Measurements from ENCODE around the gene PRRC2A. TPM values are rescaled to one million over a fixed set of nuclear protein-coding genes. Genes with fewer than 3 reads are reported as not detected.

Gene PRRC2A
- total RNA-seq, 1 experiment from 2014 or later = 90.3 TPM

Small RNAs within 50 kb of the gene (small RNA-seq; reads per million reads assigned to genes)
- gene MIR6832 (not detected), gene RF00019 (not detected), gene SNORA38 (4.7 reads per million, percentile 84 among the genes with 10 or more reads in this experiment), gene UQCRHP1 (not detected)

Other genes with a start within 250 kb of the PRRC2A start
- 9.9 and 12.0 TPM in 2 replicates for gene MICA, start 217.1 kb upstream of the PRRC2A start, total RNA-seq (2014; rRNA removed; shearing (Covaris generic))
- 6.1 and 7.0 TPM in 2 replicates for gene MICB, start 122.6 kb upstream of the PRRC2A start, total RNA-seq (2014; rRNA removed; shearing (Covaris generic))
- not detected in 2 replicates for gene MCCD1, start 91.8 kb upstream of the PRRC2A start, total RNA-seq (2014; rRNA removed; shearing (Covaris generic))
- gene DDX39B, start 78.7 kb upstream of the PRRC2A start, total RNA-seq (2014; rRNA removed; shearing (Covaris generic)) = 495 and 540 TPM in 2 replicates
- gene ATP6V1G2, start 74.1 kb upstream of the PRRC2A start, total RNA-seq (2014; rRNA removed; shearing (Covaris generic)) = 0.26 and 1.9 TPM in 2 replicates
- gene NFKBIL1, start 73.1 kb upstream of the PRRC2A start, total RNA-seq (2014; rRNA removed; shearing (Covaris generic)) = 32.6 and 37.2 TPM in 2 replicates
- gene LTA, start 48.4 kb upstream of the PRRC2A start, total RNA-seq (2014; rRNA removed; shearing (Covaris generic)) = not detected in 2 replicates
- 0.19 TPM in 1 of 2 replicates, not detected in the other for gene TNF, start 45.1 kb upstream of the PRRC2A start, total RNA-seq (2014; rRNA removed; shearing (Covaris generic))
- gene LTB, start 38.3 kb upstream of the PRRC2A start, total RNA-seq (2014; rRNA removed; shearing (Covaris generic)) = not detected in 2 replicates
- not detected in 2 replicates for gene LST1, start 34.4 kb upstream of the PRRC2A start, total RNA-seq (2014; rRNA removed; shearing (Covaris generic))
- gene NCR3, start 27.7 kb upstream of the PRRC2A start, total RNA-seq (2014; rRNA removed; shearing (Covaris generic)) = not detected in 2 replicates
- not detected in 2 replicates for gene AIF1, start 5.5 kb upstream of the PRRC2A start, total RNA-seq (2014; rRNA removed; shearing (Covaris generic))
- gene BAG6, start 31.9 kb downstream of the PRRC2A start, total RNA-seq (2014; rRNA removed; shearing (Covaris generic)) = 209 and 229 TPM in 2 replicates
- gene APOM, start 35.2 kb downstream of the PRRC2A start, total RNA-seq (2014; rRNA removed; shearing (Covaris generic)) = 0.19 and 2.5 TPM in 2 replicates
- gene C6orf47, start 40.1 kb downstream of the PRRC2A start, total RNA-seq (2014; rRNA removed; shearing (Covaris generic)) = 17.9 and 18.9 TPM in 2 replicates
- gene GPANK1, start 44.3 kb downstream of the PRRC2A start, total RNA-seq (2014; rRNA removed; shearing (Covaris generic)) = 31.7 and 40.6 TPM in 2 replicates
- gene CSNK2B, start 45.4 kb downstream of the PRRC2A start, total RNA-seq (2014; rRNA removed; shearing (Covaris generic)) = 129 and 169 TPM in 2 replicates
- gene LY6G5B, start 49.3 kb downstream of the PRRC2A start, total RNA-seq (2014; rRNA removed; shearing (Covaris generic)) = 1.7 and 3.4 TPM in 2 replicates
- 0.94 TPM in 1 of 2 replicates, not detected in the other for gene LY6G5C, start 60.4 kb downstream of the PRRC2A start, total RNA-seq (2014; rRNA removed; shearing (Covaris generic))
- 25.7 and 26.1 TPM in 2 replicates for gene ABHD16A, start 82.6 kb downstream of the PRRC2A start, total RNA-seq (2014; rRNA removed; shearing (Covaris generic))
- not detected in 2 replicates for gene LY6G6F, start 86.2 kb downstream of the PRRC2A start, total RNA-seq (2014; rRNA removed; shearing (Covaris generic))
- gene LY6G6D, start 94.6 kb downstream of the PRRC2A start, total RNA-seq (2014; rRNA removed; shearing (Covaris generic)) = not detected in 2 replicates
- not detected in 2 replicates for gene LY6G6C, start 101.0 kb downstream of the PRRC2A start, total RNA-seq (2014; rRNA removed; shearing (Covaris generic))
- gene MPIG6B, start 102.7 kb downstream of the PRRC2A start, total RNA-seq (2014; rRNA removed; shearing (Covaris generic)) = not detected in 2 replicates
- gene DDAH2, start 108.6 kb downstream of the PRRC2A start, total RNA-seq (2014; rRNA removed; shearing (Covaris generic)) = 25.3 and 28.6 TPM in 2 replicates
- 484 and 511 TPM in 2 replicates for gene CLIC1, start 115.8 kb downstream of the PRRC2A start, total RNA-seq (2014; rRNA removed; shearing (Covaris generic))
- 14.9 and 36.7 TPM in 2 replicates for gene MSH5, start 119.3 kb downstream of the PRRC2A start, total RNA-seq (2014; rRNA removed; shearing (Covaris generic))
- gene SAPCD1, start 141.9 kb downstream of the PRRC2A start, total RNA-seq (2014; rRNA removed; shearing (Covaris generic)) = 13.0 and 13.2 TPM in 2 replicates
- 0.34 TPM in 2 replicates for gene VWA7, start 156.6 kb downstream of the PRRC2A start, total RNA-seq (2014; rRNA removed; shearing (Covaris generic))
- 57.3 and 58.7 TPM in 2 replicates for gene VARS1, start 175.0 kb downstream of the PRRC2A start, total RNA-seq (2014; rRNA removed; shearing (Covaris generic))
- gene LSM2, start 186.3 kb downstream of the PRRC2A start, total RNA-seq (2014; rRNA removed; shearing (Covaris generic)) = 39.2 and 40.2 TPM in 2 replicates
- gene HSPA1L, start 194.6 kb downstream of the PRRC2A start, total RNA-seq (2014; rRNA removed; shearing (Covaris generic)) = 0.11 and 0.50 TPM in 2 replicates
- 37.6 and 43.8 TPM in 2 replicates for gene HSPA1A, start 194.8 kb downstream of the PRRC2A start, total RNA-seq (2014; rRNA removed; shearing (Covaris generic))
- 32.0 and 46.5 TPM in 2 replicates for gene HSPA1B, start 207.0 kb downstream of the PRRC2A start, total RNA-seq (2014; rRNA removed; shearing (Covaris generic))
- gene NEU1, start 242.1 kb downstream of the PRRC2A start, total RNA-seq (2014; rRNA removed; shearing (Covaris generic)) = 15.9 and 16.8 TPM in 2 replicates

Data from A375 (cell line).